Smooth muscle cell (in vitro differentiated cells): ENCODE measurements around the gene NAB2. TPM values are rescaled to one million over a fixed set of nuclear protein-coding genes. Genes with fewer than 3 reads are reported as not detected.

Source experiments
- DNase-seq: peaks from one replicate; lab custom pipeline; 2025; ENCODE audit not compliant: unreplicated experiment; lab: John Stamatoyannopoulos, UW
- H2AFZ ChIP-seq: fragments of 200-600 bp; sonication (generic); 2 replicates; pipeline ENCODE4 v1.6.0; 2016; ENCODE audit warnings: antibody characterized with exemption, low read depth, mild to moderate bottlenecking
- H3F3A ChIP-seq: fragments of 200-600 bp; sonication (generic); 2 replicates; pipeline ENCODE4 v1.6.0; 2017; ENCODE audit warnings: antibody characterized with exemption, low read depth
- H3K27ac ChIP-seq: fragments of 200-600 bp; sonication (generic); 2 replicates; pipeline ENCODE4 v1.5.1; 2016; ENCODE audit warnings: low read depth, mild to moderate bottlenecking
- H3K27me3 ChIP-seq: fragments of 200-600 bp; sonication (generic); 2 replicates; pipeline ENCODE4 v1.6.1; 2016; ENCODE audit warnings: low read depth, mild to moderate bottlenecking
- H3K36me3 ChIP-seq: fragments of 200-600 bp; sonication (generic); 2 replicates; pipeline ENCODE4 v1.5.1; 2016; ENCODE audit warnings: low read depth
- H3K4me1 ChIP-seq: fragments of 200-600 bp; sonication (generic); 2 replicates; pipeline ENCODE4 v1.5.1; 2016; ENCODE audit warnings: low read depth
- H3K4me2 ChIP-seq: fragments of 200-600 bp; sonication (generic); 2 replicates; pipeline ENCODE4 v1.6.0; 2016; ENCODE audit warnings: mild to moderate bottlenecking
- H3K4me3 ChIP-seq: fragments of 200-600 bp; sonication (generic); 2 replicates; pipeline ENCODE4 v1.5.1; 2016; ENCODE audit warnings: mild to moderate bottlenecking
- H3K79me2 ChIP-seq: fragments of 200-600 bp; sonication (generic); 2 replicates; pipeline ENCODE4 v1.6.0; 2016; ENCODE audit warnings: low read depth, mild to moderate bottlenecking
- H3K9ac ChIP-seq: fragments of 200-600 bp; sonication (generic); 2 replicates; pipeline ENCODE4 v1.6.0; 2016; ENCODE audit warnings: low read depth
- H3K9me3 ChIP-seq: fragments of 200-600 bp; sonication (generic); replicated peaks from 2 replicates; pipeline ENCODE4 v1.5.1; 2016; ENCODE audit warnings: low read depth
- H4K20me1 ChIP-seq: fragments of 200-600 bp; sonication (generic); 2 replicates; pipeline ENCODE4 v1.6.0; 2016; ENCODE audit warnings: low read depth
- CTCF ChIP-seq: fragments of 200-600 bp; sonication (generic); IDR thresholded peaks from 2 replicates; pipeline ENCODE4 v1.5.1; 2017; ENCODE audit warnings: borderline replicate concordance, mild to moderate bottlenecking, antibody characterized with exemption; ENCODE audit not compliant: insufficient read depth, poor library complexity, severe bottlenecking
- WGBS: methylation state at CpG from one replicate; pipeline ENCODE4 v1.1.7; 2016; ENCODE audit warnings: low lambda C conversion rate; 5-methylcytosine and 5-hydroxymethylcytosine counted together
- polyA plus RNA-seq: library from polyadenylated mRNA; unstranded; fragments of >200 nt; fragmentation: Nextera tagmentation; extraction: Ambion mirVana; gene quantifications from 2 replicates; pipeline ENCODE4 v1.2.1, GENCODE V29; 2016
- total RNA-seq: library from RNA; depleted of rRNA; stranded (reverse); fragments of >200 nt; gene quantifications from 2 replicates; pipeline ENCODE4 v1.2.3, GENCODE V29; 2014

The NAB2 gene
- total and polyA plus RNA-seq, 2 experiments from 2014 or later = 39.7 to 58.3 TPM

GRCh38 chr12:57055824-57056223 lies 33.1 kb upstream of the NAB2 start:
- Histone ChIP-seq H2AFZ (no peak overlapping the region), H3F3A (no peaks in the 10 kb centered on the region), H3K9ac (no peak overlapping the region), H3K4me1 (no peaks in the 10 kb centered on the region), H3K9me3 (no peaks in the 10 kb centered on the region), H3K27ac (no peak overlapping the region), H3K4me3 (no peak overlapping the region), H3K79me2 (no peaks in the 10 kb centered on the region), H4K20me1 (no peaks in the 10 kb centered on the region), H3K4me2 (no peak overlapping the region), H3K36me3 (peaks cover 7% of the 10 kb centered on the region), H3K27me3 (peaks cover 3% of the 10 kb centered on the region)
- WGBS = 79% methylated on average over 3 of the region's 3 CpGs
- DNase-seq = no peak
- TF ChIP-seq CTCF = no peak

GRCh38 chr12:57057067-57057751 lies 31.7 kb upstream of the NAB2 start:
- H3F3A ChIP-seq = no peaks in the 10 kb centered on the region
- no peaks in the 10 kb centered on the region for H3K9me3 ChIP-seq
- H4K20me1 ChIP-seq = no peaks in the 10 kb centered on the region
- no peak overlapping the region for H3K27ac ChIP-seq
- TF ChIP-seq CTCF = no peak
- H3K4me2 ChIP-seq = no peak overlapping the region
- H3K79me2 ChIP-seq = no peaks in the 10 kb centered on the region
- no peak for DNase-seq
- H3K27me3 ChIP-seq = no peaks in the 10 kb centered on the region
- no peak overlapping the region for H3K4me3 ChIP-seq
- H3K36me3 ChIP-seq = peaks cover 7% of the 10 kb centered on the region
- H2AFZ ChIP-seq = no peak overlapping the region
- 95% methylated on average over 6 of the region's 6 CpGs for WGBS
- H3K4me1 ChIP-seq = no peaks in the 10 kb centered on the region
- no peak overlapping the region for H3K9ac ChIP-seq

- H3K4me2 ChIP-seq = no peak overlapping the region
- H2AFZ ChIP-seq = no peak overlapping the region
- no peak for TF ChIP-seq CTCF
- WGBS = 100% methylated on average over 1 of the region's 1 CpG
- H3K4me3 ChIP-seq = no peak overlapping the region
- DNase-seq = no peak
- H3K4me1 ChIP-seq = no peaks in the 10 kb centered on the region
- H3K9me3 ChIP-seq = no peaks in the 10 kb centered on the region
- no peak overlapping the region for H3K9ac ChIP-seq
- H3K27me3 ChIP-seq = no peaks in the 10 kb centered on the region
- H3K79me2 ChIP-seq = no peaks in the 10 kb centered on the region
- H3K27ac ChIP-seq = no peak overlapping the region
- peaks cover 7% of the 10 kb centered on the region for H3K36me3 ChIP-seq
- no peaks in the 10 kb centered on the region for H4K20me1 ChIP-seq
- H3F3A ChIP-seq = no peaks in the 10 kb centered on the region
These were observed 30.5 kb upstream of the NAB2 start for GRCh38 chr12:57058454-57058853.
